SU-DHL-6 (cell line): Measurements from ENCODE around the gene PDC.
"Not testable (repeated sequence)": the region's sequence is repeated elsewhere in the genome, so short reads cannot be mapped to it uniquely, and the experiment has no call there.

Experiments used
- H2AFZ ChIP-seq: fragments of 200-600 bp; sonication (generic); 2 replicates; pipeline ENCODE4 v1.6.1; 2014; ENCODE audit warnings: low read depth, mild to moderate bottlenecking, moderate library complexity, mixed read lengths, antibody characterized with exemption, low read length; ENCODE audit not compliant: severe bottlenecking
- H3F3A ChIP-seq: fragments of 200-600 bp; shearing (Covaris generic); 2 replicates; pipeline ENCODE4 v1.6.0; 2016; ENCODE audit warnings: antibody characterized with exemption, mild to moderate bottlenecking; ENCODE audit not compliant: insufficient read depth
- H3K27ac ChIP-seq: fragments of 200-600 bp; sonication (generic); 2 replicates; pipeline ENCODE4 v1.5.1; 2016; ENCODE audit warnings: low read depth, mild to moderate bottlenecking, low read length, moderate library complexity, mixed read lengths
- H3K27me3 ChIP-seq: fragments of 200-600 bp; sonication (generic), shearing (Covaris generic); 2 replicates; pipeline ENCODE4 v1.6.0; 2014; ENCODE audit warnings: mild to moderate bottlenecking, low read length
- H3K36me3 ChIP-seq: fragments of 200-600 bp; sonication (generic); 2 replicates; pipeline ENCODE4 v1.6.1; 2014; ENCODE audit warnings: mild to moderate bottlenecking, low read length, mixed read lengths
- H3K4me2 ChIP-seq: fragments of 300-600, 200-600 bp; shearing (Covaris generic), sonication (generic); 2 replicates; pipeline ENCODE4 v1.6.0; 2014; ENCODE audit warnings: low read length, low read depth, mild to moderate bottlenecking; ENCODE audit not compliant: poor library complexity, severe bottlenecking
- H3K4me3 ChIP-seq: fragments of 200-600 bp; sonication (generic); 2 replicates; pipeline ENCODE4 v1.5.1; 2014; ENCODE audit warnings: antibody characterized with exemption, low read length, mild to moderate bottlenecking, mixed read lengths; ENCODE audit not compliant: insufficient read depth, poor library complexity, severe bottlenecking
- H3K79me2 ChIP-seq: fragments of 200-600 bp; sonication (generic); 2 replicates; pipeline ENCODE4 v1.6.1; 2014; ENCODE audit warnings: mild to moderate bottlenecking, low read length, moderate library complexity; ENCODE audit not compliant: insufficient read depth
- H3K9ac ChIP-seq: fragments of 200-600 bp; sonication (generic); 2 replicates; pipeline ENCODE4 v1.7.0; 2014; ENCODE audit warnings: mild to moderate bottlenecking, low read length
- H3K9me2 ChIP-seq: fragments of 200-600 bp; sonication (generic); replicated peaks from 2 replicates; pipeline ENCODE4 v1.6.1; 2014; ENCODE audit warnings: low read length; ENCODE audit not compliant: insufficient read depth
- H3K9me3 ChIP-seq: fragments of 200-600 bp; sonication (generic); 2 replicates; pipeline ENCODE4 v1.6.1; 2014; ENCODE audit warnings: low read length, mixed read lengths; ENCODE audit not compliant: insufficient read depth
- H4K20me1 ChIP-seq: fragments of 200-600 bp; sonication (generic); 2 replicates; pipeline ENCODE4 v1.6.1; 2014; ENCODE audit warnings: low read depth, mild to moderate bottlenecking, antibody characterized with exemption, low read length, moderate library complexity, mixed read lengths
- CTCF ChIP-seq: fragments of 200-600 bp; sonication (generic); IDR thresholded peaks from one replicate; pipeline ENCODE4 v1.5.1; 2017; ENCODE audit warnings: antibody characterized with exemption, mild to moderate bottlenecking, low read length, moderate library complexity; ENCODE audit not compliant: insufficient read depth, poor library complexity, severe bottlenecking
- EZH2phosphoT487 ChIP-seq: fragments of 200-600 bp; sonication (generic), shearing (Covaris generic); conservative IDR thresholded peaks from 2 replicates; pipeline ENCODE4 v1.6.1; 2018; ENCODE audit warnings: mild to moderate bottlenecking, antibody characterized with exemption, low read length, moderate library complexity, mixed read lengths

PDC gene

GRCh38 chr1:186465946-186466345 lies 5.0 kb upstream of the PDC start:
- H3K4me3 ChIP-seq: no peak overlapping the region
- no peaks in the 10 kb centered on the region for H3K36me3 ChIP-seq
- H3K9me3 ChIP-seq: no peaks in the 10 kb centered on the region
- no peak overlapping the region for H3K27ac ChIP-seq
- no peaks in the 10 kb centered on the region for H3K79me2 ChIP-seq
- no peak overlapping the region for H2AFZ ChIP-seq
- H3K9me2 ChIP-seq: no peaks in the 10 kb centered on the region
- no peaks in the 10 kb centered on the region for H3K27me3 ChIP-seq
- no peak overlapping the region for H3K4me2 ChIP-seq
- no peak overlapping the region for H3K9ac ChIP-seq
- no peak for TF ChIP-seq EZH2phosphoT487
- TF ChIP-seq CTCF: no peak
- H4K20me1 ChIP-seq: no peaks in the 10 kb centered on the region
- no peaks in the 10 kb centered on the region for H3F3A ChIP-seq

- not testable (repeated sequence) for H3K27ac ChIP-seq, H3K9me2 ChIP-seq, H3K4me2 ChIP-seq, H3K79me2 ChIP-seq, H3K36me3 ChIP-seq, H3K4me3 ChIP-seq, H3K9me3 ChIP-seq, H3K9ac ChIP-seq, H2AFZ ChIP-seq, H3K27me3 ChIP-seq, H4K20me1 ChIP-seq, H3F3A ChIP-seq
Observed at GRCh38 chr1:186465491-186465890, 4.6 kb upstream of the PDC start.

- Histone ChIP-seq H3K79me2 (no peaks in the 10 kb centered on the region), H3K27me3 (no peaks in the 10 kb centered on the region), H4K20me1 (no peaks in the 10 kb centered on the region), H3K9me3 (no peaks in the 10 kb centered on the region), H3K4me2 (no peak overlapping the region), H2AFZ (no peak overlapping the region), H3F3A (no peaks in the 10 kb centered on the region), H3K9me2 (no peaks in the 10 kb centered on the region), H3K36me3 (no peaks in the 10 kb centered on the region), H3K27ac (no peak overlapping the region), H3K4me3 (no peak overlapping the region), H3K9ac (no peak overlapping the region)
- TF ChIP-seq EZH2phosphoT487 (no peak), CTCF (no peak)
Observed at GRCh38 chr1:186463926-186464325, 3.0 kb upstream of the PDC start.

- TF ChIP-seq EZH2phosphoT487 (no peak), CTCF (no peak)
- H2AFZ ChIP-seq: no peak overlapping the region
- H3K4me3 ChIP-seq: no peak overlapping the region
- no peak overlapping the region for H3K9ac ChIP-seq
- H3K79me2 ChIP-seq: no peaks in the 10 kb centered on the region
- no peaks in the 10 kb centered on the region for H4K20me1 ChIP-seq
- no peak overlapping the region for H3K4me2 ChIP-seq
- H3K9me3 ChIP-seq: no peaks in the 10 kb centered on the region
- H3K27ac ChIP-seq: no peak overlapping the region
- no peaks in the 10 kb centered on the region for H3K36me3 ChIP-seq
- H3K9me2 ChIP-seq: no peaks in the 10 kb centered on the region
- H3K27me3 ChIP-seq: no peaks in the 10 kb centered on the region
- H3F3A ChIP-seq: no peaks in the 10 kb centered on the region
Observed at GRCh38 chr1:186463511-186463910, 2.6 kb upstream of the PDC start.

- H3K36me3 ChIP-seq, H3K79me2 ChIP-seq, H3F3A ChIP-seq, H3K27me3 ChIP-seq, H3K9me2 ChIP-seq, H3K4me2 ChIP-seq, H3K9ac ChIP-seq, H3K4me3 ChIP-seq, H3K9me3 ChIP-seq, H2AFZ ChIP-seq, H3K27ac ChIP-seq, H4K20me1 ChIP-seq: not testable (repeated sequence)
Observed at GRCh38 chr1:186459161-186459560, 1.8 kb downstream of the PDC start.
